ENCODE measurements around the gene HAUS7. TPM values are rescaled to one million over a fixed set of nuclear protein-coding genes. Genes with fewer than 3 reads are reported as not detected.

Gene HAUS7
- total RNA-seq, 1 experiment from 2014 or later = 59.9 TPM

DNA sequence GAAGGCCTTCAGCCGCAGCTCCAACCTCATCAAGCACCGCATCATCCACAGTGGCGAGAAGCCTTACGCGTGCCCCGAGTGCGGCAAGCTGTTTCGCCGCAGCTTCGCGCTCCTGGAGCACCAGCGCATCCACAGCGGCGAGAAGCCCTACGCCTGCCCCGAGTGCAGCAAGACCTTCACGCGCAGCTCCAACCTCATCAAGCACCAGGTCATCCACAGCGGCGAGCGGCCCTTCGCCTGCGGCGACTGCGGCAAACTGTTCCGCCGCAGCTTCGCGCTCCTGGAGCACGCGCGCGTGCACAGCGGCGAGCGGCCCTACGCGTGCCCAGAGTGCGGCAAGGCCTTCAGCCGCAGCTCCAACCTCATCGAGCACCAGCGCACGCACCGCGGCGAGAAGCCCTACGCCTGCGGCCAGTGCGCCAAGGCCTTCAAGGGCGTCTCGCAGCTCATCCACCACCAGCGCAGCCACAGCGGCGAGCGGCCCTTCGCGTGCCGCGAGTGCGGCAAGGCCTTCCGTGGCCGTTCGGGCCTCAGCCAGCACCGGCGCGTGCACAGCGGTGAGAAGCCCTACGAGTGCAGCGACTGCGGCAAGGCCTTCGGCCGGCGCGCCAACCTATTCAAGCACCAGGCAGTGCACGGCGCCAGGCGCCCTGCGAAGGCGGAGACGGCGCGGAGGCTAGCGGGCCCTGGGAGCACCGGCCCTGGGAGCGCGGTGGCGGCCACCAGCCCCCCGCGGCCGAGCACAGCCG lies 49.4 kb downstream of the HAUS7 start:
- no peaks in the 10 kb centered on the region for H3K27me3 ChIP-seq (ENCODE audit: control insufficient read depth, insufficient read depth, low read length)
- H3K4me1 ChIP-seq (ENCODE audit: control insufficient read depth, insufficient read depth, low read length) = no peaks in the 10 kb centered on the region
- intact Hi-C loops (cut with micrococcal nuclease; ENCODE audit: unreplicated experiment) (no loop called here), in situ Hi-C loops (cut with HindIII; ENCODE audit: low pct_unique_long_range_greater_than_20kb, low sequenced_read_pairs) (no loop called here)
- no peak overlapping the region for H3K4me3 ChIP-seq (ENCODE audit: low read depth in 2 of 2, low read length in 2 of 2)
- POLR2A ChIA-PET = no interaction called here
- no peak overlapping the region for H3K27ac ChIP-seq (ENCODE audit: low read length)
- DNase-seq (ENCODE audit: low read depth, low spot score) (no peak), ATAC-seq (no peak)
- BruUV-seq (replicated peaks) = no TSS peak
- CTCF ChIA-PET = no interaction called here
- H3K36me3 ChIP-seq (ENCODE audit: control insufficient read depth, insufficient read depth, low read length) = no peaks in the 10 kb centered on the region
- TF ChIP-seq SIN3A (IDR thresholded peaks at IDR 0.05; ENCODE audit: borderline replicate concordance, insufficient read depth, low read depth, low read length) (no peak), TCF7L2 (IDR thresholded peaks at IDR 0.05; ENCODE audit: low read depth, low read length) (no peak), POLR2AphosphoS5 (IDR thresholded peaks at IDR 0.05; ENCODE audit: low read depth, low read length) (no peak)
- TF ChIP-seq, protein P1, sequence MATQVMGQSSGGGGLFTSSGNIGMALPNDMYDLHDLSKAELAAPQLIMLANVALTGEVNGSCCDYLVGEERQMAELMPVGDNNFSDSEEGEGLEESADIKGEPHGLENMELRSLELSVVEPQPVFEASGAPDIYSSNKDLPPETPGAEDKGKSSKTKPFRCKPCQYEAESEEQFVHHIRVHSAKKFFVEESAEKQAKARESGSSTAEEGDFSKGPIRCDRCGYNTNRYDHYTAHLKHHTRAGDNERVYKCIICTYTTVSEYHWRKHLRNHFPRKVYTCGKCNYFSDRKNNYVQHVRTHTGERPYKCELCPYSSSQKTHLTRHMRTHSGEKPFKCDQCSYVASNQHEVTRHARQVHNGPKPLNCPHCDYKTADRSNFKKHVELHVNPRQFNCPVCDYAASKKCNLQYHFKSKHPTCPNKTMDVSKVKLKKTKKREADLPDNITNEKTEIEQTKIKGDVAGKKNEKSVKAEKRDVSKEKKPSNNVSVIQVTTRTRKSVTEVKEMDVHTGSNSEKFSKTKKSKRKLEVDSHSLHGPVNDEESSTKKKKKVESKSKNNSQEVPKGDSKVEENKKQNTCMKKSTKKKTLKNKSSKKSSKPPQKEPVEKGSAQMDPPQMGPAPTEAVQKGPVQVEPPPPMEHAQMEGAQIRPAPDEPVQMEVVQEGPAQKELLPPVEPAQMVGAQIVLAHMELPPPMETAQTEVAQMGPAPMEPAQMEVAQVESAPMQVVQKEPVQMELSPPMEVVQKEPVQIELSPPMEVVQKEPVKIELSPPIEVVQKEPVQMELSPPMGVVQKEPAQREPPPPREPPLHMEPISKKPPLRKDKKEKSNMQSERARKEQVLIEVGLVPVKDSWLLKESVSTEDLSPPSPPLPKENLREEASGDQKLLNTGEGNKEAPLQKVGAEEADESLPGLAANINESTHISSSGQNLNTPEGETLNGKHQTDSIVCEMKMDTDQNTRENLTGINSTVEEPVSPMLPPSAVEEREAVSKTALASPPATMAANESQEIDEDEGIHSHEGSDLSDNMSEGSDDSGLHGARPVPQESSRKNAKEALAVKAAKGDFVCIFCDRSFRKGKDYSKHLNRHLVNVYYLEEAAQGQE (IDR thresholded peaks at IDR 0.05; ENCODE audit: insufficient read depth in 1 of 2, low read depth in 2 of 2, low read length in 1 of 2) = no peak
- TF ChIP-seq, protein P2, sequence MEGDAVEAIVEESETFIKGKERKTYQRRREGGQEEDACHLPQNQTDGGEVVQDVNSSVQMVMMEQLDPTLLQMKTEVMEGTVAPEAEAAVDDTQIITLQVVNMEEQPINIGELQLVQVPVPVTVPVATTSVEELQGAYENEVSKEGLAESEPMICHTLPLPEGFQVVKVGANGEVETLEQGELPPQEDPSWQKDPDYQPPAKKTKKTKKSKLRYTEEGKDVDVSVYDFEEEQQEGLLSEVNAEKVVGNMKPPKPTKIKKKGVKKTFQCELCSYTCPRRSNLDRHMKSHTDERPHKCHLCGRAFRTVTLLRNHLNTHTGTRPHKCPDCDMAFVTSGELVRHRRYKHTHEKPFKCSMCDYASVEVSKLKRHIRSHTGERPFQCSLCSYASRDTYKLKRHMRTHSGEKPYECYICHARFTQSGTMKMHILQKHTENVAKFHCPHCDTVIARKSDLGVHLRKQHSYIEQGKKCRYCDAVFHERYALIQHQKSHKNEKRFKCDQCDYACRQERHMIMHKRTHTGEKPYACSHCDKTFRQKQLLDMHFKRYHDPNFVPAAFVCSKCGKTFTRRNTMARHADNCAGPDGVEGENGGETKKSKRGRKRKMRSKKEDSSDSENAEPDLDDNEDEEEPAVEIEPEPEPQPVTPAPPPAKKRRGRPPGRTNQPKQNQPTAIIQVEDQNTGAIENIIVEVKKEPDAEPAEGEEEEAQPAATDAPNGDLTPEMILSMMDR (IDR thresholded peaks at IDR 0.05) = no peak
- no peaks in the 10 kb centered on the region for H3K9me3 ChIP-seq (ENCODE audit: control insufficient read depth, insufficient read depth, low read depth, low read length)

DNA sequence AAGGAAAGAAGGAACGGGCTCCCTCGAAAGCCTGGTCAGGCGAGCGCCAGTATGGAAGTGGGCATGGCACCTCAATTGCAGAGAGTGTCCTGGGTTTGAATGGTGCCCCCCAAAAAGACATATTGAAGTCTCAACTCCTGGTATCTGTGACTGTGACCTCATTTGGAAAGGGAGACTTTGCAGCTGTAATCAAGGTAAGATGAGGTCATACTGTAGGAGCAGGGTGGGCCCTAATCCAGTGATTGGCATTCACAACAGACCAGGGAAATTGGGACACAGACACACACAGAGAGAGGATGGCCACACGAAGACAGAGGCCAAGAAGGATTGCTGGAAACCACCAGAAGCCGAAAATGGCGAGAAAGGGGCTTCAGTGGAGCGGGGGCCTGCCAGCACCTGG lies 52.7 kb downstream of the HAUS7 start:
- Histone ChIP-seq H3K4me3 (ENCODE audit: low read depth in 2 of 2, low read length in 2 of 2) (no peak overlapping the region), H3K27ac (ENCODE audit: low read length) (no peak overlapping the region), H3K9me3 (ENCODE audit: control insufficient read depth, insufficient read depth, low read depth, low read length) (no peaks in the 10 kb centered on the region), H3K36me3 (ENCODE audit: control insufficient read depth, insufficient read depth, low read length) (no peaks in the 10 kb centered on the region), H3K4me1 (ENCODE audit: control insufficient read depth, insufficient read depth, low read length) (no peaks in the 10 kb centered on the region), H3K27me3 (ENCODE audit: control insufficient read depth, insufficient read depth, low read length) (no peaks in the 10 kb centered on the region; the same call in 1 of the 2 replicates)
- DNase-seq (ENCODE audit: low read depth, low spot score) (no peak), ATAC-seq (no peak)
- BruUV-seq (replicated peaks) = no TSS peak
- in situ Hi-C loops (cut with HindIII; ENCODE audit: low pct_unique_long_range_greater_than_20kb, low sequenced_read_pairs) = no loop called here
- intact Hi-C loops (cut with micrococcal nuclease; ENCODE audit: unreplicated experiment) = no loop called here
- ChIA-PET CTCF (no interaction called here), POLR2A (no interaction called here)
- TF ChIP-seq SIN3A (IDR thresholded peaks at IDR 0.05; ENCODE audit: borderline replicate concordance, insufficient read depth, low read depth, low read length) = no peak
- TF ChIP-seq, protein P2 (IDR thresholded peaks at IDR 0.05) = no peak
- no peak for TF ChIP-seq TCF7L2 (IDR thresholded peaks at IDR 0.05; ENCODE audit: low read depth, low read length)
